ENCODE measurements around the gene SRSF3. TPM values are rescaled to one million over a fixed set of nuclear protein-coding genes. Genes with fewer than 3 reads are reported as not detected.
A peak's percentile ranks its signal among the peaks of the same experiment; 100 is the strongest.

The SRSF3 gene
- total RNA-seq, 1 experiment from 2014 or later, result 297 TPM

- Histone ChIP-seq H3K9ac (ENCODE audit: low read length) (no peak overlapping the region), H3K27ac (ENCODE audit: low read length) (no peak overlapping the region), H3K4me1 (ENCODE audit: insufficient read depth, low read length) (peaks cover 23% of the 10 kb centered on the region), H4K20me1 (ENCODE audit: low read length) (no peaks in the 10 kb centered on the region), H3K79me2 (ENCODE audit: low read length) (no peaks in the 10 kb centered on the region), H3F3A (ENCODE audit: low read length, unreplicated experiment) (no peaks in the 10 kb centered on the region), H3K36me3 (ENCODE audit: low read depth, low read length) (no peaks in the 10 kb centered on the region), H2AFZ (ENCODE audit: low read length) (no peak overlapping the region), H3K4me3 (ENCODE audit: low read length) (no peak overlapping the region), H3K9me2 (replicated peaks; ENCODE audit: low read length) (no peaks in the 10 kb centered on the region), H3K27me3 (ENCODE audit: low read length) (no peaks in the 10 kb centered on the region), H3K4me2 (ENCODE audit: low read length) (peak overlapping the region; percentile 39), H3K9me3 (ENCODE audit: low read length) (no peaks in the 10 kb centered on the region)
- intact Hi-C loops (cut with micrococcal nuclease), result no loop called here
- POLR2A ChIA-PET (ENCODE audit: unreplicated experiment), result interaction anchor here (0.6 kb wide), 1 partner anchor 28 kb away, joined by 4 read pairs; no protein-coding TSS in a partner anchor
- CTCF ChIA-PET, result interaction anchor here (1.0 kb wide), 1 partner anchor 53 kb away, joined by 3 read pairs; the partner anchor contains the start of gene CDKN1A
- peak; percentile 68 for ATAC-seq
- no TSS peak for BruUV-seq (replicated peaks)
- DNase-seq, result peak; percentile 54
- TF ChIP-seq EZH2phosphoT487 (IDR thresholded peaks at IDR 0.05; ENCODE audit: borderline replicate concordance, low read length), result no peak
- TF ChIP-seq, protein P1, sequence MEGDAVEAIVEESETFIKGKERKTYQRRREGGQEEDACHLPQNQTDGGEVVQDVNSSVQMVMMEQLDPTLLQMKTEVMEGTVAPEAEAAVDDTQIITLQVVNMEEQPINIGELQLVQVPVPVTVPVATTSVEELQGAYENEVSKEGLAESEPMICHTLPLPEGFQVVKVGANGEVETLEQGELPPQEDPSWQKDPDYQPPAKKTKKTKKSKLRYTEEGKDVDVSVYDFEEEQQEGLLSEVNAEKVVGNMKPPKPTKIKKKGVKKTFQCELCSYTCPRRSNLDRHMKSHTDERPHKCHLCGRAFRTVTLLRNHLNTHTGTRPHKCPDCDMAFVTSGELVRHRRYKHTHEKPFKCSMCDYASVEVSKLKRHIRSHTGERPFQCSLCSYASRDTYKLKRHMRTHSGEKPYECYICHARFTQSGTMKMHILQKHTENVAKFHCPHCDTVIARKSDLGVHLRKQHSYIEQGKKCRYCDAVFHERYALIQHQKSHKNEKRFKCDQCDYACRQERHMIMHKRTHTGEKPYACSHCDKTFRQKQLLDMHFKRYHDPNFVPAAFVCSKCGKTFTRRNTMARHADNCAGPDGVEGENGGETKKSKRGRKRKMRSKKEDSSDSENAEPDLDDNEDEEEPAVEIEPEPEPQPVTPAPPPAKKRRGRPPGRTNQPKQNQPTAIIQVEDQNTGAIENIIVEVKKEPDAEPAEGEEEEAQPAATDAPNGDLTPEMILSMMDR (conservative IDR thresholded peaks at IDR 0.05; ENCODE audit: low read depth, low read length), result no peak
- no peak for TF ChIP-seq EZH2 (IDR thresholded peaks at IDR 0.05; ENCODE audit: low read length, unreplicated experiment)
Observed at GRCh38 chr6:36625158-36625919, 31.2 kb downstream of the SRSF3 start.

GRCh38 chr6:36626636-36627035 is 32.5 kb downstream of the SRSF3 start:
- ChIA-PET POLR2A (ENCODE audit: unreplicated experiment) (no interaction called here), CTCF (no interaction called here)
- H3K79me2 ChIP-seq (ENCODE audit: low read length), result no peaks in the 10 kb centered on the region
- ATAC-seq (no peak), DNase-seq (no peak)
- H3K9me3 ChIP-seq (ENCODE audit: low read length), result no peaks in the 10 kb centered on the region
- no TSS peak for BruUV-seq (replicated peaks)
- no peaks in the 10 kb centered on the region for H4K20me1 ChIP-seq (ENCODE audit: low read length)
- H3K9me2 ChIP-seq (replicated peaks; ENCODE audit: low read length), result no peaks in the 10 kb centered on the region
- no peaks in the 10 kb centered on the region for H3K36me3 ChIP-seq (ENCODE audit: low read depth, low read length)
- TF ChIP-seq, protein P1 (conservative IDR thresholded peaks at IDR 0.05; ENCODE audit: low read depth, low read length), result no peak
- TF ChIP-seq EZH2 (IDR thresholded peaks at IDR 0.05; ENCODE audit: low read length, unreplicated experiment) (no peak), EZH2phosphoT487 (IDR thresholded peaks at IDR 0.05; ENCODE audit: borderline replicate concordance, low read length) (no peak)
- no peak overlapping the region for H2AFZ ChIP-seq (ENCODE audit: low read length)
- intact Hi-C loops (cut with micrococcal nuclease), result no loop called here
- no peak overlapping the region for H3K4me3 ChIP-seq (ENCODE audit: low read length)
- H3K27ac ChIP-seq (ENCODE audit: low read length), result no peak overlapping the region
- H3K4me2 ChIP-seq (ENCODE audit: low read length), result no peak overlapping the region
- no peaks in the 10 kb centered on the region for H3F3A ChIP-seq (ENCODE audit: low read length, unreplicated experiment)
- H3K27me3 ChIP-seq (ENCODE audit: low read length), result no peaks in the 10 kb centered on the region
- H3K4me1 ChIP-seq (ENCODE audit: insufficient read depth, low read length), result peaks cover 23% of the 10 kb centered on the region
- H3K9ac ChIP-seq (ENCODE audit: low read length), result no peak overlapping the region

DNA sequence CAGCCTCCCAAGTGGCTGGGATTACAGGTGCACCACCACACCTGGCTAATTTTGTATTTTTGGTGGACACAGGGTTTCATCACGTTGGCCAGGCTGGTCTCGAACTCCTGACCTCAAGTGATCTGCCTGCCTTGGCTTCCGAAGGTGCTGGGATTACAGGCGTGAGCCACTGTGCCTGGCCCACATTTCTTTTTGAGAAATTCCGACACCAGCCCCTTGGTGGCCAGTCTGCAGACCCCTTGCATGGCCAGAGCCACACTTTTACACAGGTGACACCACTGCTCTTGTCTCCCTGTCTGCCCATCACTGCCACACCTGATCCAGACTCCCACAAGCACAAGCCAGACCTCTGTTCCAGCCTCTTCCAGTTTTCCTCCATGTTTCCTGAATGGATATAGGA is 33.0 kb downstream of the SRSF3 start:
- H3K79me2 ChIP-seq (ENCODE audit: low read length), result no peaks in the 10 kb centered on the region
- no peak overlapping the region for H3K4me2 ChIP-seq (ENCODE audit: low read length)
- H3K27ac ChIP-seq (ENCODE audit: low read length), result no peak overlapping the region
- no peaks in the 10 kb centered on the region for H3K9me2 ChIP-seq (replicated peaks; ENCODE audit: low read length)
- TF ChIP-seq, protein P1 (conservative IDR thresholded peaks at IDR 0.05; ENCODE audit: low read depth, low read length), result no peak
- TF ChIP-seq EZH2phosphoT487 (IDR thresholded peaks at IDR 0.05; ENCODE audit: borderline replicate concordance, low read length) (no peak), EZH2 (IDR thresholded peaks at IDR 0.05; ENCODE audit: low read length, unreplicated experiment) (no peak)
- H3K27me3 ChIP-seq (ENCODE audit: low read length), result no peaks in the 10 kb centered on the region
- no peaks in the 10 kb centered on the region for H3K36me3 ChIP-seq (ENCODE audit: low read depth, low read length)
- DNase-seq, result no peak
- ATAC-seq, result no peak
- CTCF ChIA-PET, result no interaction called here
- H3F3A ChIP-seq (ENCODE audit: low read length, unreplicated experiment), result no peaks in the 10 kb centered on the region
- H3K9ac ChIP-seq (ENCODE audit: low read length), result no peak overlapping the region
- no TSS peak for BruUV-seq (replicated peaks)
- intact Hi-C loops (cut with micrococcal nuclease), result no loop called here
- no peak overlapping the region for H2AFZ ChIP-seq (ENCODE audit: low read length)
- H4K20me1 ChIP-seq (ENCODE audit: low read length), result no peaks in the 10 kb centered on the region
- POLR2A ChIA-PET (ENCODE audit: unreplicated experiment), result no interaction called here
- H3K4me3 ChIP-seq (ENCODE audit: low read length), result no peak overlapping the region
- H3K9me3 ChIP-seq (ENCODE audit: low read length), result no peaks in the 10 kb centered on the region
- peaks cover 23% of the 10 kb centered on the region for H3K4me1 ChIP-seq (ENCODE audit: insufficient read depth, low read length)
